KG1 (cell line): Measurements from ENCODE around the gene SLC16A12.
"Not testable (repeated sequence)": the region's sequence is repeated elsewhere in the genome, so short reads cannot be mapped to it uniquely, and the experiment has no call there.

Experiments used
- DNase-seq: peaks from one replicate; lab custom pipeline; 2025; lab: John Stamatoyannopoulos, UW

SLC16A12 gene

GRCh38 chr10:89547853-89548513, 12.6 kb upstream of the SLC16A12 start:
- no peak for DNase-seq

- DNase-seq: not testable (repeated sequence)
These were observed 11.3 kb upstream of the SLC16A12 start for GRCh38 chr10:89546651-89547050.

GRCh38 chr10:89543841-89544240, 8.4 kb upstream of the SLC16A12 start:
- no peak for DNase-seq

GRCh38 chr10:89540420-89540949, 5.1 kb upstream of the SLC16A12 start:
- no peak for DNase-seq

GRCh38 chr10:89537364-89537763, 2.0 kb upstream of the SLC16A12 start:
- no peak for DNase-seq

- DNase-seq: no peak
These were observed 590 bp upstream of the SLC16A12 start for GRCh38 chr10:89536013-89536354.

- DNase-seq: no peak
These were observed 598 bp downstream of the SLC16A12 start for GRCh38 chr10:89534826-89535166.

- no peak for DNase-seq
These were observed 2.9 kb downstream of the SLC16A12 start for GRCh38 chr10:89532476-89532875.

- no peak for DNase-seq
These were observed 4.0 kb downstream of the SLC16A12 start for GRCh38 chr10:89531359-89531758.

- not testable (repeated sequence) for DNase-seq
These were observed 5.7 kb downstream of the SLC16A12 start for GRCh38 chr10:89529711-89530110.

- no peak for DNase-seq
These were observed 9.0 kb downstream of the SLC16A12 start for GRCh38 chr10:89526358-89526757.

- DNase-seq: no peak
These were observed 9.8 kb downstream of the SLC16A12 start for GRCh38 chr10:89525556-89525955.

GRCh38 chr10:89524279-89524678, 11.1 kb downstream of the SLC16A12 start:
- DNase-seq: no peak

- no peak for DNase-seq
These were observed 12.1 kb downstream of the SLC16A12 start for GRCh38 chr10:89523274-89523673.

GRCh38 chr10:89522463-89522862, 12.9 kb downstream of the SLC16A12 start:
- no peak for DNase-seq

GRCh38 chr10:89521368-89521767, 14.0 kb downstream of the SLC16A12 start:
- no peak for DNase-seq

- DNase-seq: no peak
These were observed 14.7 kb downstream of the SLC16A12 start for GRCh38 chr10:89520706-89521105.

GRCh38 chr10:89518876-89519842, 16.2 kb downstream of the SLC16A12 start:
- DNase-seq: no peak

- no peak for DNase-seq
These were observed 17.3 kb downstream of the SLC16A12 start for GRCh38 chr10:89518108-89518507.

GRCh38 chr10:89516149-89516832, 19.1 kb downstream of the SLC16A12 start:
- DNase-seq: no peak

GRCh38 chr10:89515031-89515841, 20.2 kb downstream of the SLC16A12 start:
- no peak for DNase-seq

GRCh38 chr10:89513206-89513605, 22.2 kb downstream of the SLC16A12 start:
- no peak for DNase-seq
